Measurements from ENCODE around the gene RAP2A.
A peak's percentile ranks its signal among the peaks of the same experiment; 100 is the strongest.

Gene RAP2A

GRCh38 chr13:97417698-97418097, 16.3 kb upstream of the RAP2A start:
- Histone ChIP-seq H3K27me3 (replicated peaks; ENCODE audit: insufficient read depth, low read length) (no peaks in the 10 kb centered on the region), H3K79me2 (ENCODE audit: low read length) (no peaks in the 10 kb centered on the region), H3K9ac (ENCODE audit: low read length) (no peak overlapping the region), H3K9me2 (replicated peaks; ENCODE audit: insufficient read depth, low read length) (no peaks in the 10 kb centered on the region), H3K9me3 (replicated peaks; ENCODE audit: insufficient read depth, low read length) (no peaks in the 10 kb centered on the region), H3K36me3 (replicated peaks; ENCODE audit: insufficient read depth, low read length) (no peaks in the 10 kb centered on the region), H2AFZ (ENCODE audit: low read length) (no peak overlapping the region), H3K4me1 (ENCODE audit: low read length) (peaks cover 3% of the 10 kb centered on the region), H3K4me3 (ENCODE audit: low read length) (no peak overlapping the region), H3K4me2 (ENCODE audit: low read depth, low read length) (no peak overlapping the region), H3F3A (ENCODE audit: insufficient read depth, low read length) (no peaks in the 10 kb centered on the region), H4K20me1 (ENCODE audit: insufficient read depth, low read length) (no peaks in the 10 kb centered on the region), H3K27ac (ENCODE audit: low read length) (no peak overlapping the region)
- DNase-seq: no peak
- TF ChIP-seq EZH2 (optimal IDR thresholded peaks at IDR 0.05; ENCODE audit: low read depth, low read length) (no peak), EZH2phosphoT487 (IDR thresholded peaks at IDR 0.05; ENCODE audit: low read length) (no peak), CTCF (IDR thresholded peaks at IDR 0.05; ENCODE audit: low read length) (no peak)

DNA sequence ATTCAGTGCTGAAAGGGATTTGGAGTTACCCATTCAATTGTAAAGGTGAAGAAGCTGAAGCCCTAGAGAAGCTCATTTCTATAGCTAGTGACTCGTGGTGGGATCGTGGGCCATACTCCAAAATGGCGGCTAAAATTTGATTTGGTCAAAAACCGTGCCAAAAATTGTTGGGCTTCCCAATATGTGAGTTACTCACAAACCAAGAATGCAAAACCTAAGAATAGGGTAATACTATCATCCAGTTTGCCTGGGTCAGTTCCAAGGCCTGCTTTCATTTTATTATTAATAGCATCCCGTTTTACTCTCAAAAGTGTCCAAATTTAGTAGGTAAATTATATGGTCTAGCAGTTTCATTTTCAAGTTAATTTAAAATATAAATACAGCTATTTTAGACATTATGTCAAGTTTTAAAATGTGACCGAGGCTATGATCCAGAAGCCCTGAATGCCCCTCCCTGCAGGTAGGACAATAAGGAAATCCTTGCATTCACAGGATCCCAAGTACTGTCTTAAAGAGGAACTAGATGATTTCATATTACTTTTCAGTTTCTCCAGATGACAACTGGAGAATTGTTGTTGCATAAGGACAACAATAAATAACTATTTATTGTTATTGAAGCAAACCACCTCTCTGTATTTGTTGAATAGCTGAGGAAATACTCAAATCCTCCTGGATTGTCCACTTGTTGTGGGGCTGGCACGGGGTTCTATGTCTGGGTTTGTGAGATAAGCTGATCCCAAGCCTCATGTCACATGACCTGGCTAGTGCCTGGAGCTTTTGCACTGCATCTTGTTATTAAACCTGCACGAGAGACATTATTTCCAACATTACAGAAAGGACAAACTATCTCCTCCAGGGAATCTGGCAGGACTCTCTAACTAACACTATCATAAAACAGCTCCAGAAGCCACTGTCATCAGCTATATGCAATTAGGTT, 11.6 kb upstream of the RAP2A start:
- Histone ChIP-seq H3K27ac (ENCODE audit: low read length) (no peak overlapping the region), H3K79me2 (ENCODE audit: low read length) (no peaks in the 10 kb centered on the region), H3K27me3 (replicated peaks; ENCODE audit: insufficient read depth, low read length) (no peaks in the 10 kb centered on the region), H3K4me2 (ENCODE audit: low read depth, low read length) (0 out of 2 replicates have a peak overlapping the region, but pooled peaks have one; percentile 9), H4K20me1 (ENCODE audit: insufficient read depth, low read length) (no peaks in the 10 kb centered on the region), H3K36me3 (replicated peaks; ENCODE audit: insufficient read depth, low read length) (no peaks in the 10 kb centered on the region), H3K4me3 (ENCODE audit: low read length) (no peak overlapping the region), H3K9me3 (replicated peaks; ENCODE audit: insufficient read depth, low read length) (no peaks in the 10 kb centered on the region), H3F3A (ENCODE audit: insufficient read depth, low read length) (no peaks in the 10 kb centered on the region), H3K4me1 (ENCODE audit: low read length) (peaks cover 7% of the 10 kb centered on the region), H3K9ac (ENCODE audit: low read length) (no peak overlapping the region), H2AFZ (ENCODE audit: low read length) (no peak overlapping the region), H3K9me2 (replicated peaks; ENCODE audit: insufficient read depth, low read length) (no peaks in the 10 kb centered on the region)
- TF ChIP-seq EZH2phosphoT487 (IDR thresholded peaks at IDR 0.05; ENCODE audit: low read length) (no peak), EZH2 (optimal IDR thresholded peaks at IDR 0.05; ENCODE audit: low read depth, low read length) (no peak), CTCF (IDR thresholded peaks at IDR 0.05; ENCODE audit: low read length) (no peak)
- no peak for DNase-seq

DNA sequence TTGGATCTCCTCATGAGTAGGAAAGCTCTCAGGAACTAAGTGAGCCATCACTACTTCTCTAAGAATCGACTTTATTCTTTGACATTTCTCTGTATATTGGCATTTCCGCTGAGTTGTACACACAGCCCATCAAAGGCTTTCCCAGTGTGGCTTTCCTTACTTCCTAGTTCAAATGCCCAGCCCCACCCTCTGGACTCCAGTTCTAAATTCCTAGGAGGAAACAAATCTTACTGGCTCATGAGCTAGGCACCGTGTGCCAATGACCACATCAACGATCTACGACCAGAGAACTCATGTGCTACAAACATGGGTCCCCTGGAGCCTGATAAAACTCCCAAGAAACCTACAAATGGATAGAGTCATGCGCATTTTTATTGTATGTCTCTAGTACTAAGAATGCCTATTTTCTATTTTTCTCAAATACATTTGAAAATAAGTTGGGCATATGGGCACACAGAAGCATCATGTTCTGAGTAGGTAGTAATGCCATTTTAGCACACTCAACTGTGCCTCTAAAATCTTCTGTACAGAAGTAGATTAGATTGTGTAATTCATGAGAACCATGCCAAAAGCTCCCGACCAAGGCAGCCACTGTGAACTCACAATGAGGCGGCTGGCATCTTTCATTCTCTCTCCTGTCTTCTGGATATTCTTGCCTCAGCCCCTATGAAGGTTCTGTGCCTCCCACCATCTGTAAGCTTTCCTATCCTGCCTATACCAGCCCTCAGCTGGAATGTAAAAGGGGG, 10.5 kb upstream of the RAP2A start:
- TF ChIP-seq CTCF (IDR thresholded peaks at IDR 0.05; ENCODE audit: low read length) (no peak), EZH2 (optimal IDR thresholded peaks at IDR 0.05; ENCODE audit: low read depth, low read length) (no peak), EZH2phosphoT487 (IDR thresholded peaks at IDR 0.05; ENCODE audit: low read length) (no peak)
- no peak for DNase-seq
- no peak overlapping the region for H3K27ac ChIP-seq (ENCODE audit: low read length)

More for the DNA sequence above, 10.5 kb upstream of the RAP2A start:
- Histone ChIP-seq H3K4me1 (ENCODE audit: low read length) (peaks cover 7% of the 10 kb centered on the region), H2AFZ (ENCODE audit: low read length) (no peak overlapping the region), H3K9me3 (replicated peaks; ENCODE audit: insufficient read depth, low read length) (no peaks in the 10 kb centered on the region), H3K9me2 (replicated peaks; ENCODE audit: insufficient read depth, low read length) (no peaks in the 10 kb centered on the region), H3K27me3 (replicated peaks; ENCODE audit: insufficient read depth, low read length) (no peaks in the 10 kb centered on the region), H3K36me3 (replicated peaks; ENCODE audit: insufficient read depth, low read length) (no peaks in the 10 kb centered on the region), H3K79me2 (ENCODE audit: low read length) (no peaks in the 10 kb centered on the region), H3F3A (ENCODE audit: insufficient read depth, low read length) (no peaks in the 10 kb centered on the region), H3K9ac (ENCODE audit: low read length) (no peak overlapping the region), H3K4me2 (ENCODE audit: low read depth, low read length) (no peak overlapping the region), H3K4me3 (ENCODE audit: low read length) (no peak overlapping the region), H4K20me1 (ENCODE audit: insufficient read depth, low read length) (no peaks in the 10 kb centered on the region)
